GM23338 (cell line): ENCODE measurements around the gene SORCS2. TPM values are rescaled to one million over a fixed set of nuclear protein-coding genes. Genes with fewer than 3 reads are reported as not detected.

Experiments used
- ATAC-seq: fragments of 200-7000 bp; cut with Tn5 transposase; 3 replicates; pipeline ENCODE4 v1.9.1; 2020
- DNase-seq: peaks from one replicate; pipeline ENCODE4 v3.0.0-alpha.2; 2015; ENCODE audit warnings: low spot score
- H2AFZ ChIP-seq: fragments of 200-600 bp; sonication (generic); 2 replicates; pipeline ENCODE4 v1.8.0; 2016; ENCODE audit warnings: antibody characterized with exemption, mild to moderate bottlenecking, moderate library complexity
- H3F3A ChIP-seq: fragments of 200-600 bp; sonication (generic); replicated peaks from 2 replicates; pipeline ENCODE4 v1.8.0; 2017; ENCODE audit warnings: antibody characterized with exemption, mixed run types, low read depth
- H3K27ac ChIP-seq: fragments of 200-600 bp; sonication (generic); 2 replicates; pipeline ENCODE4 v1.6.1; 2016; ENCODE audit warnings: low read depth
- H3K27me3 ChIP-seq: fragments of 200-600 bp; sonication (generic); 2 replicates; pipeline ENCODE4 v1.8.0; 2016; ENCODE audit warnings: mild to moderate bottlenecking, mixed run types, moderate library complexity; ENCODE audit not compliant: insufficient read depth
- H3K36me3 ChIP-seq: fragments of 200-600 bp; sonication (generic); 2 replicates; pipeline ENCODE4 v1.8.0; 2016; ENCODE audit warnings: mild to moderate bottlenecking; ENCODE audit not compliant: insufficient read depth
- H3K4me1 ChIP-seq: fragments of 200-600 bp; sonication (generic); 2 replicates; pipeline ENCODE4 v1.8.0; 2016; ENCODE audit warnings: mild to moderate bottlenecking, moderate library complexity; ENCODE audit not compliant: insufficient read depth
- H3K4me2 ChIP-seq: fragments of 200-600 bp; sonication (generic); 2 replicates; pipeline ENCODE4 v1.7.1; 2017; ENCODE audit warnings: mixed run types
- H3K4me3 ChIP-seq: fragments of 200-600 bp; sonication (generic); 2 replicates; pipeline ENCODE4 v1.6.1; 2016; ENCODE audit warnings: mixed run types
- H3K79me2 ChIP-seq: fragments of 200-600 bp; sonication (generic); replicated peaks from 2 replicates; pipeline ENCODE4 v1.8.0; 2017; ENCODE audit warnings: mild to moderate bottlenecking; ENCODE audit not compliant: insufficient read depth
- H3K9me2 ChIP-seq: fragments of 200-600 bp; sonication (generic); 2 replicates; pipeline ENCODE4 v1.8.0; 2017; ENCODE audit not compliant: insufficient read depth
- H4K20me1 ChIP-seq: fragments of 200-600 bp; sonication (generic); replicated peaks from 2 replicates; pipeline ENCODE4 v1.8.0; 2017; ENCODE audit warnings: mild to moderate bottlenecking; ENCODE audit not compliant: insufficient read depth
- H3K27ac Mint-ChIP-seq: 2 replicates; pipeline ENCODE4 v1.8.0; 2020; ENCODE audit warnings: inconsistent platforms, mild to moderate bottlenecking, moderate library complexity, mixed read lengths
- H3K27me3 Mint-ChIP-seq: 3 replicates; pipeline ENCODE4 v1.8.0; 2022; ENCODE audit warnings: low read depth, mild to moderate bottlenecking, moderate library complexity, mixed read lengths, inconsistent platforms; ENCODE audit not compliant: insufficient read depth, poor library complexity
- H3K36me3 Mint-ChIP-seq: 3 replicates; pipeline ENCODE4 v1.8.0; 2021; ENCODE audit warnings: low read depth, mild to moderate bottlenecking, inconsistent platforms, moderate library complexity, mixed read lengths
- H3K4me1 Mint-ChIP-seq: 3 replicates; pipeline ENCODE4 v1.8.0; 2020; ENCODE audit warnings: mild to moderate bottlenecking, inconsistent platforms, mixed read lengths
- H3K4me3 Mint-ChIP-seq: 3 replicates; pipeline ENCODE4 v1.8.0; 2021; ENCODE audit warnings: moderate library complexity, mild to moderate bottlenecking, inconsistent platforms, mixed read lengths
- H3K9me3 Mint-ChIP-seq: 3 replicates; pipeline ENCODE4 v1.8.0; 2020; ENCODE audit warnings: moderate library complexity, mild to moderate bottlenecking, inconsistent platforms, mixed read lengths
- CREB1 ChIP-seq: fragments of 250-450 bp; sonication (Bioruptor Pico); IDR thresholded peaks from 2 replicates; pipeline ENCODE4 v1.5.0; 2020; ENCODE audit warnings: low read depth, mild to moderate bottlenecking, moderate library complexity
- EZH2 ChIP-seq: fragments of 200-600 bp; sonication (generic); IDR thresholded peaks from one replicate; pipeline ENCODE4 v1.8.0; 2017; ENCODE audit warnings: antibody characterized with exemption, mild to moderate bottlenecking, low read depth; ENCODE audit not compliant: unreplicated experiment
- EZH2phosphoT487 ChIP-seq: fragments of 200-600 bp; sonication (generic); IDR thresholded peaks from one replicate; pipeline ENCODE4 v1.8.1; 2018; ENCODE audit warnings: antibody characterized with exemption; ENCODE audit not compliant: unreplicated experiment
- JUNB ChIP-seq: IDR thresholded peaks from one replicate; pipeline ENCODE4 v1.6.1; 2016; ENCODE audit warnings: antibody characterized with exemption; ENCODE audit not compliant: unreplicated experiment
- POLR2AphosphoS5 ChIP-seq: IDR thresholded peaks from 2 replicates; pipeline ENCODE4 v1.6.1; 2016; ENCODE audit warnings: antibody characterized with exemption, low read depth
- ZNF114 ChIP-seq: fragments of 250-450 bp; sonication (Bioruptor Pico); IDR thresholded peaks from 2 replicates; pipeline ENCODE4 v1.5.0; 2020; ENCODE audit warnings: mild to moderate bottlenecking, moderate library complexity
- ZNF331 ChIP-seq: fragments of 250-450 bp; sonication (Bioruptor Pico); IDR thresholded peaks from 2 replicates; pipeline ENCODE4 v1.5.0; 2020; ENCODE audit warnings: low read depth, mild to moderate bottlenecking, moderate library complexity
- polyA plus RNA-seq: library from polyadenylated mRNA; unstranded; fragments of >200 nt; fragmentation: Nextera tagmentation; extraction: Ambion mirVana; gene quantifications from 2 replicates; pipeline ENCODE4 v1.2.1, GENCODE V29; 2016
- total RNA-seq: library from RNA; depleted of rRNA; stranded (reverse); fragments of >200 nt; shearing (Covaris generic); gene quantifications from 2 replicates; pipeline ENCODE4 v1.2.3, GENCODE V29; 2014
- TF ChIP-seq, protein P1 (sequence below): IDR thresholded peaks from 2 replicates; pipeline ENCODE4 v1.6.1; 2016; ENCODE audit warnings: antibody characterized with exemption
- TF ChIP-seq, protein P2 (sequence below): IDR thresholded peaks from one replicate; pipeline ENCODE4 v1.6.1; 2018; ENCODE audit warnings: antibody characterized with exemption; ENCODE audit not compliant: unreplicated experiment
- TF ChIP-seq, protein P3 (sequence below), 2 experiments: fragments of 200-600 bp in 1 of 2; sonication (generic) in 1 of 2; conservative IDR thresholded peaks; 2 replicates each; pipeline versions ENCODE4 v1.5.1 to v1.6.1; 2016 to 2017; ENCODE audit warnings: antibody characterized with exemption in 2 of 2, low read depth in 2 of 2, mild to moderate bottlenecking in 2 of 2, moderate library complexity in 1 of 2

SORCS2 gene
- total and polyA plus RNA-seq, 2 experiments from 2014 or later: 0.47 to 2.4 TPM

DNA sequence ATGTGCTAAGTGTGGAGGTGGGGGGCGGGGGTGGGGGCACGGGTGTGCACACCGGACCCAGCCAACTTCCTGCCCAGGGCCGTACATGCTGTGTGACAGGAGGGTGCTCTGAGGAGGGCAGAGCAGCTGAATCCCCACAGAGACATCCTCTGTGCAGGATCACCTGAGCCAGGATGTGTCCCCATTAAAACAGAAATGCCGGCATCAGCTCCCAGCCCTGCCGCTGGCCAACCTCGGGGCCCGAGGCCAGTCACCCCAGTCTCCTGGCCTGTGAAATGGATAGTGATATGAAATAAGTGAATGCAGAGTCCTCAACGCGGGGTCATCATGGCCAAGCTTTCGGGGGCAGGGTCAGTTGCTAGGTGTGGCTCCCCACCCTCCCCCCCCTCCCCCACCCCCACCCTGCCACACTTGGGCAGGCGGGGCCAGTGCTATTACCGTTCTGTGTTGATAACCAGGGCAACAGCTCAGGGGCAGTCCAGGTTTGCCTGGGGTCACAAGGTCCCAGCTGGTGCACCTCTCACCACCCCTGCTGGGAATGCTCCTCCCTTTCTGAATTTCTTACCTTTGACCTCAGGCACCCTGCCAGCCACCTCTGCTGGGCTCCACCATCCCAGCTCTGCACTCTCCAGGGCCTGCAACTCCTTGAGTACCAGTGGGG lies 469.6 kb downstream of the SORCS2 start:
- Histone ChIP-seq H3K36me3 (no peaks in the 10 kb centered on the region), H3K9me2 (0 out of 2 replicates have a peak, but pooled peaks cover 3% of the 10 kb centered on the region), H3K4me1 (no peaks in the 10 kb centered on the region), H2AFZ (no peak overlapping the region), H3K27ac (no peak overlapping the region), H3K4me2 (no peak overlapping the region), H3K4me3 (no peak overlapping the region), H3K79me2 (no peaks in the 10 kb centered on the region), H3K27me3 (no peaks in the 10 kb centered on the region), H3F3A (no peaks in the 10 kb centered on the region), H4K20me1 (no peaks in the 10 kb centered on the region)
- Mint-ChIP-seq H3K27me3 (no peaks in the 10 kb centered on the region), H3K4me1 (peaks cover 8% of the 10 kb centered on the region), H3K36me3 (no peaks in the 10 kb centered on the region), H3K27ac (no peak overlapping the region), H3K9me3 (no peaks in the 10 kb centered on the region), H3K4me3 (no peak overlapping the region)
- no peak for TF ChIP-seq POLR2AphosphoS5
- TF ChIP-seq, protein P1, sequence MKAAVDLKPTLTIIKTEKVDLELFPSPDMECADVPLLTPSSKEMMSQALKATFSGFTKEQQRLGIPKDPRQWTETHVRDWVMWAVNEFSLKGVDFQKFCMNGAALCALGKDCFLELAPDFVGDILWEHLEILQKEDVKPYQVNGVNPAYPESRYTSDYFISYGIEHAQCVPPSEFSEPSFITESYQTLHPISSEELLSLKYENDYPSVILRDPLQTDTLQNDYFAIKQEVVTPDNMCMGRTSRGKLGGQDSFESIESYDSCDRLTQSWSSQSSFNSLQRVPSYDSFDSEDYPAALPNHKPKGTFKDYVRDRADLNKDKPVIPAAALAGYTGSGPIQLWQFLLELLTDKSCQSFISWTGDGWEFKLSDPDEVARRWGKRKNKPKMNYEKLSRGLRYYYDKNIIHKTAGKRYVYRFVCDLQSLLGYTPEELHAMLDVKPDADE: no peak
- ATAC-seq (peak; percentile 31; the same call in 2 of the 3 replicates), DNase-seq (no peak)

DNA sequence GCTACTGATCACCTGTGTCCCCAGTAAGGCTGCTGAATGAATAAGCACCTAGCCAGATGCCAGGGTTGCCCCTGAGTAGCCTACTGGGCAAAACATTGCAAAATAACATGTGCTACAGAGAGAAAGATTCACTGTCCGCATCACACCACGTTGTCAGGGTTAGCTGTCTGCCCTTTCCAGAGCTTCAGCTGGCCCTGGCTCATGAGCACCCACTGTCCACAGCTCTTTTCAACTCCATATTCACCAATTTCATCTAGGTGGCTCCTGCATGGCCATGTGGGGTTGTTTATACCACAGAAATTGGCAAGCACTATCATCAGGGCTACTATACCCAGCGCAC lies 470.1 kb downstream of the SORCS2 start:
- Histone ChIP-seq H2AFZ (no peak overlapping the region), H3K9me2 (0 out of 2 replicates have a peak, but pooled peaks cover 3% of the 10 kb centered on the region), H3K36me3 (no peaks in the 10 kb centered on the region), H3F3A (no peaks in the 10 kb centered on the region), H3K4me1 (no peaks in the 10 kb centered on the region), H3K4me3 (no peak overlapping the region), H4K20me1 (no peaks in the 10 kb centered on the region), H3K27me3 (no peaks in the 10 kb centered on the region), H3K4me2 (no peak overlapping the region), H3K79me2 (no peaks in the 10 kb centered on the region), H3K27ac (no peak overlapping the region)
- Mint-ChIP-seq H3K27me3 (no peaks in the 10 kb centered on the region), H3K27ac (no peak overlapping the region), H3K4me3 (no peak overlapping the region), H3K4me1 (peaks cover 8% of the 10 kb centered on the region), H3K36me3 (no peaks in the 10 kb centered on the region), H3K9me3 (no peaks in the 10 kb centered on the region)
- no peak for TF ChIP-seq EZH2phosphoT487
- TF ChIP-seq POLR2AphosphoS5: no peak
- no peak for TF ChIP-seq ZNF331 (CRISPR knock-in tag)
- TF ChIP-seq CREB1 (CRISPR knock-in tag): no peak
- TF ChIP-seq, protein P2, sequence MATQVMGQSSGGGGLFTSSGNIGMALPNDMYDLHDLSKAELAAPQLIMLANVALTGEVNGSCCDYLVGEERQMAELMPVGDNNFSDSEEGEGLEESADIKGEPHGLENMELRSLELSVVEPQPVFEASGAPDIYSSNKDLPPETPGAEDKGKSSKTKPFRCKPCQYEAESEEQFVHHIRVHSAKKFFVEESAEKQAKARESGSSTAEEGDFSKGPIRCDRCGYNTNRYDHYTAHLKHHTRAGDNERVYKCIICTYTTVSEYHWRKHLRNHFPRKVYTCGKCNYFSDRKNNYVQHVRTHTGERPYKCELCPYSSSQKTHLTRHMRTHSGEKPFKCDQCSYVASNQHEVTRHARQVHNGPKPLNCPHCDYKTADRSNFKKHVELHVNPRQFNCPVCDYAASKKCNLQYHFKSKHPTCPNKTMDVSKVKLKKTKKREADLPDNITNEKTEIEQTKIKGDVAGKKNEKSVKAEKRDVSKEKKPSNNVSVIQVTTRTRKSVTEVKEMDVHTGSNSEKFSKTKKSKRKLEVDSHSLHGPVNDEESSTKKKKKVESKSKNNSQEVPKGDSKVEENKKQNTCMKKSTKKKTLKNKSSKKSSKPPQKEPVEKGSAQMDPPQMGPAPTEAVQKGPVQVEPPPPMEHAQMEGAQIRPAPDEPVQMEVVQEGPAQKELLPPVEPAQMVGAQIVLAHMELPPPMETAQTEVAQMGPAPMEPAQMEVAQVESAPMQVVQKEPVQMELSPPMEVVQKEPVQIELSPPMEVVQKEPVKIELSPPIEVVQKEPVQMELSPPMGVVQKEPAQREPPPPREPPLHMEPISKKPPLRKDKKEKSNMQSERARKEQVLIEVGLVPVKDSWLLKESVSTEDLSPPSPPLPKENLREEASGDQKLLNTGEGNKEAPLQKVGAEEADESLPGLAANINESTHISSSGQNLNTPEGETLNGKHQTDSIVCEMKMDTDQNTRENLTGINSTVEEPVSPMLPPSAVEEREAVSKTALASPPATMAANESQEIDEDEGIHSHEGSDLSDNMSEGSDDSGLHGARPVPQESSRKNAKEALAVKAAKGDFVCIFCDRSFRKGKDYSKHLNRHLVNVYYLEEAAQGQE: no peak
- TF ChIP-seq, protein P1: no peak
- TF ChIP-seq, protein P3, sequence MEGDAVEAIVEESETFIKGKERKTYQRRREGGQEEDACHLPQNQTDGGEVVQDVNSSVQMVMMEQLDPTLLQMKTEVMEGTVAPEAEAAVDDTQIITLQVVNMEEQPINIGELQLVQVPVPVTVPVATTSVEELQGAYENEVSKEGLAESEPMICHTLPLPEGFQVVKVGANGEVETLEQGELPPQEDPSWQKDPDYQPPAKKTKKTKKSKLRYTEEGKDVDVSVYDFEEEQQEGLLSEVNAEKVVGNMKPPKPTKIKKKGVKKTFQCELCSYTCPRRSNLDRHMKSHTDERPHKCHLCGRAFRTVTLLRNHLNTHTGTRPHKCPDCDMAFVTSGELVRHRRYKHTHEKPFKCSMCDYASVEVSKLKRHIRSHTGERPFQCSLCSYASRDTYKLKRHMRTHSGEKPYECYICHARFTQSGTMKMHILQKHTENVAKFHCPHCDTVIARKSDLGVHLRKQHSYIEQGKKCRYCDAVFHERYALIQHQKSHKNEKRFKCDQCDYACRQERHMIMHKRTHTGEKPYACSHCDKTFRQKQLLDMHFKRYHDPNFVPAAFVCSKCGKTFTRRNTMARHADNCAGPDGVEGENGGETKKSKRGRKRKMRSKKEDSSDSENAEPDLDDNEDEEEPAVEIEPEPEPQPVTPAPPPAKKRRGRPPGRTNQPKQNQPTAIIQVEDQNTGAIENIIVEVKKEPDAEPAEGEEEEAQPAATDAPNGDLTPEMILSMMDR (conservative IDR thresholded peaks at IDR 0.05; ENCODE audit: low read depth in 2 of 2): no peak
- no peak for TF ChIP-seq JUNB
- TF ChIP-seq ZNF114 (CRISPR knock-in tag): no peak
- no peak for TF ChIP-seq EZH2
- ATAC-seq (no peak), DNase-seq (no peak)
